Gastrocnemius medialis (tissue), 4 donors: ENCODE data around the gene OSTC. TPM values are rescaled to one million over a fixed set of nuclear protein-coding genes. Genes with fewer than 3 reads are reported as not detected.

Experiments
- ATAC-seq, 2 donors: fragments of 150-250 bp; one replicate each; pipeline ENCODE4 v1.9.1; 2016
- DNase-seq, 2 donors: peaks; one replicate each; pipeline ENCODE4 v3.0.0-alpha.2; 2019
- H3K27ac ChIP-seq, 4 donors: fragments of 200-600 bp; sonication (generic); 1 replicate in 1 of 4; 2 replicates in 3 of 4; pipeline ENCODE4 v1.5.1; 2016 to 2018; ENCODE audit warnings: mild to moderate bottlenecking in 2 of 4, moderate library complexity in 1 of 4
- H3K27me3 ChIP-seq, 3 donors: fragments of 200-600 bp; sonication (generic) in 2 of 3; 1 replicate in 1 of 3; 2 replicates in 2 of 3; pipeline versions ENCODE4 v1.5.1 to v1.6.0; 2016 to 2019; ENCODE audit warnings: mild to moderate bottlenecking in 1 of 3, moderate library complexity in 1 of 3
- H3K36me3 ChIP-seq, 2 donors: fragments of 200-600 bp; sonication (generic) in 1 of 2; one replicate each; pipeline ENCODE4 v1.5.1; 2017 to 2018
- H3K4me1 ChIP-seq, 2 donors: fragments of 200-600 bp; sonication (generic) in 1 of 2; one replicate each; pipeline ENCODE4 v1.5.1; 2016 to 2017; ENCODE audit warnings: mild to moderate bottlenecking in 2 of 2
- H3K4me3 ChIP-seq, 4 donors: fragments of 200-600 bp; sonication (generic) in 3 of 4; 1 replicate in 1 of 4; 2 replicates in 3 of 4; pipeline ENCODE4 v1.5.1; 2016 to 2019; ENCODE audit warnings: mild to moderate bottlenecking in 2 of 4
- H3K9me3 ChIP-seq, 3 donors: fragments of 200-600 bp; sonication (generic) in 2 of 3; 1 replicate in 1 of 3; 2 replicates in 2 of 3; pipeline ENCODE4 v1.5.1; 2016 to 2019
- POLR2A ChIP-seq, 2 donors: fragments of 450-650 bp; IDR thresholded peaks; one replicate each; pipeline ENCODE4 v1.6.1; 2017; ENCODE audit warnings: antibody characterized with exemption in 2 of 2, mild to moderate bottlenecking in 2 of 2, moderate library complexity in 2 of 2
- in situ Hi-C, 4 donors: fragments of 200-750 bp; cut with MboI; loops; one replicate each; pipeline versions ENCODE4 v1.15.0 to v1.8.0; 2017; ENCODE audit warnings: low sequenced_read_pairs in 4 of 4
- intact Hi-C: fragments of 100-400 bp; cut with DNase I; formaldehyde crosslinking; loops from one replicate; pipeline ENCODE4 v1.15.1; 2023; ENCODE audit warnings: low total_unique reads
- total RNA-seq, 4 donors: library from RNA; depleted of rRNA; stranded (reverse); fragments of >200 nt; gene quantifications; one replicate each; pipeline versions ENCODE4 v1.1.0 to v1.2.3, GENCODE V29; 2016
- TF ChIP-seq, protein P1 (sequence below), 5 experiments: fragments of 450-650 bp in 3 of 5; fragments of 200-600 bp in 2 of 5; sonication (generic) in 2 of 5; IDR thresholded peaks in 4 of 5; conservative IDR thresholded peaks in 1 of 5; 1 replicate in 4 of 5; 2 replicates in 1 of 5; pipeline ENCODE4 v1.5.1; 2016 to 2019; ENCODE audit warnings: antibody characterized with exemption in 5 of 5, mild to moderate bottlenecking in 3 of 5, moderate library complexity in 3 of 5

The OSTC gene
- total RNA-seq = 10 to 100 TPM; 15.5 to 25.0 (median 23.2) TPM

GRCh38 chr4:108650212-108651013 lies at the start of gene OSTC:
OSTC (plus strand) TSS chr4:108650599; CDS start chr4:108650656, 57 bp downstream.
- Histone ChIP-seq H3K4me1 (peaks cover 14 to 21% of the 10 kb centered on the region in 2 donors), H3K27me3 (no peaks in the 10 kb centered on the region), H3K36me3 (peaks cover 0 to under 1% of the 10 kb centered on the region in 2 donors), H3K27ac (peak within 1 kb of the TSS; percentile 87 to 90 (median 88)), H3K9me3 (no peaks in the 10 kb centered on the region), H3K4me3 (peak within 1 kb of the TSS; percentile 73 to 95 (median 90))
- in situ Hi-C loops = loop anchor here in 1 of 4 donors (25.0 kb wide), 1 partner anchor 887 kb away; no protein-coding TSS in a partner anchor
- DNase-seq (peak; percentile 87 to 91), ATAC-seq (peak; percentile 99)
- TF ChIP-seq, protein P1, sequence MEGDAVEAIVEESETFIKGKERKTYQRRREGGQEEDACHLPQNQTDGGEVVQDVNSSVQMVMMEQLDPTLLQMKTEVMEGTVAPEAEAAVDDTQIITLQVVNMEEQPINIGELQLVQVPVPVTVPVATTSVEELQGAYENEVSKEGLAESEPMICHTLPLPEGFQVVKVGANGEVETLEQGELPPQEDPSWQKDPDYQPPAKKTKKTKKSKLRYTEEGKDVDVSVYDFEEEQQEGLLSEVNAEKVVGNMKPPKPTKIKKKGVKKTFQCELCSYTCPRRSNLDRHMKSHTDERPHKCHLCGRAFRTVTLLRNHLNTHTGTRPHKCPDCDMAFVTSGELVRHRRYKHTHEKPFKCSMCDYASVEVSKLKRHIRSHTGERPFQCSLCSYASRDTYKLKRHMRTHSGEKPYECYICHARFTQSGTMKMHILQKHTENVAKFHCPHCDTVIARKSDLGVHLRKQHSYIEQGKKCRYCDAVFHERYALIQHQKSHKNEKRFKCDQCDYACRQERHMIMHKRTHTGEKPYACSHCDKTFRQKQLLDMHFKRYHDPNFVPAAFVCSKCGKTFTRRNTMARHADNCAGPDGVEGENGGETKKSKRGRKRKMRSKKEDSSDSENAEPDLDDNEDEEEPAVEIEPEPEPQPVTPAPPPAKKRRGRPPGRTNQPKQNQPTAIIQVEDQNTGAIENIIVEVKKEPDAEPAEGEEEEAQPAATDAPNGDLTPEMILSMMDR (IDR thresholded peaks at IDR 0.05 in 4 of 5, conservative IDR thresholded peaks at IDR 0.05 in 1 of 5) = peak in 1 of 5 experiments; percentile 20
- peak; percentile 15 to 61 for TF ChIP-seq POLR2A (IDR thresholded peaks at IDR 0.05)
- intact Hi-C loops = loop anchor here (1.0 kb wide), 1 partner anchor 30 kb away; the partner anchor contains the start of gene RPL34

DNA sequence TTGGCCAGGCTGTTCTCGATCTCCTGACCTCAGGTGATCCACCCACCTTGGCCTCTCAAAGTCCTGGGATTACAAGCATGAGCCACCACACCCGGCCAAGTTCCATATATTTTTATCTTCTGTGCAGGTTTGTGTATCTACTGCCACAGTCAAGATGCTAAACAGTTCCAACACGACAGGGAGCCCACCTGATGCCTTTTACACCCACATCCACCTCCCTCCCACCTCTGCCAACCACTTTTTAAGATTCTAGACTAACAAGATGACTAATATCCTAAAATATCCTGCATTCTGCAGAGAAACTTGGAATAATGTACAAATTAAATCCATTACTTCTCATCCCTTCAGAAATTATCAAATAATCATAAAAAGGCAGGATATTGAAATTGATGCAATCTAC lies 49.3 kb upstream of the OSTC start:
- no peaks in the 10 kb centered on the region for H3K27me3 ChIP-seq
- no peaks in the 10 kb centered on the region for H3K4me1 ChIP-seq
- H3K9me3 ChIP-seq = no peaks in the 10 kb centered on the region
- no peaks in the 10 kb centered on the region for H3K36me3 ChIP-seq
- H3K27ac ChIP-seq = no peak overlapping the region
- in situ Hi-C loops = loop anchor here in 1 of 4 donors (25.0 kb wide), 1 partner anchor 889 kb away; the partner anchor contains the start of gene PAPSS1
- no peak for DNase-seq
- ATAC-seq = no peak
- intact Hi-C loops = no loop called here
- H3K4me3 ChIP-seq = no peak overlapping the region
- TF ChIP-seq, protein P1 (IDR thresholded peaks at IDR 0.05 in 4 of 5, conservative IDR thresholded peaks at IDR 0.05 in 1 of 5) = no peak
- no peak for TF ChIP-seq POLR2A (IDR thresholded peaks at IDR 0.05)

- intact Hi-C loops = no loop called here
- no peaks in the 10 kb centered on the region for H3K4me1 ChIP-seq
Measured at GRCh38 chr4:108601532-108601931, 48.9 kb upstream of the OSTC start.

DNA sequence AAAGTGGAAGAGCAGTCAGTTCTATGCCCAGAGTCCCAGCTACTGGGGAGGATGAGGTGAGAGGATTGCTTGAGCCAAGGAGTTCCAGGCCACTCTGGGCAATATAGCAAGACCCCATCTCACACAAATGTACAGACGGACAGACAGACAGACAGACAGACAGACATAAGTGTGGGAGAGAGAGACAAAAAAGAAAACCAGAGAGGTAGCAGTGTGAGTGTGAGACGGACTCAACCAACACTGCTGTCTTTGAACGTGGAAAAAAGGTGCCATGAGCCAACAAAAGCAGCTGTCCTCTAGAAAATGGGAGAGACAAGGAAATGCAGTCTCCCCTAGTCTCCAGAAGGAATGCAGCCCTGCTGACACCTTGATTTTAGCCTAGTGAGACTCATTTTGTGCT lies 48.2 kb upstream of the OSTC start:
- Histone ChIP-seq H3K9me3 (no peaks in the 10 kb centered on the region), H3K36me3 (no peaks in the 10 kb centered on the region), H3K4me3 (no peak overlapping the region), H3K27me3 (no peaks in the 10 kb centered on the region), H3K27ac (no peak overlapping the region), H3K4me1 (no peaks in the 10 kb centered on the region)
- DNase-seq = no peak
- in situ Hi-C loops = loop anchor here in 1 of 4 donors (25.0 kb wide), 1 partner anchor 890 kb away; the partner anchor contains the start of gene PAPSS1
- no peak for ATAC-seq
- TF ChIP-seq POLR2A (IDR thresholded peaks at IDR 0.05) = no peak
- TF ChIP-seq, protein P1 (IDR thresholded peaks at IDR 0.05 in 4 of 5, conservative IDR thresholded peaks at IDR 0.05 in 1 of 5) = no peak
- intact Hi-C loops = no loop called here

More at GRCh38 chr4:108601532-108601931, 48.9 kb upstream of the OSTC start:
- no peaks in the 10 kb centered on the region for H3K27me3 ChIP-seq
- H3K9me3 ChIP-seq = no peaks in the 10 kb centered on the region
- no peak overlapping the region for H3K4me3 ChIP-seq
- TF ChIP-seq, protein P1 (IDR thresholded peaks at IDR 0.05 in 4 of 5, conservative IDR thresholded peaks at IDR 0.05 in 1 of 5) = no peak
- no peak for TF ChIP-seq POLR2A (IDR thresholded peaks at IDR 0.05)
- H3K36me3 ChIP-seq = no peaks in the 10 kb centered on the region
- H3K27ac ChIP-seq = no peak overlapping the region
- ATAC-seq (no peak), DNase-seq (no peak)
- in situ Hi-C loops = loop anchor here in 1 of 4 donors (25.0 kb wide), 1 partner anchor 889 kb away; the partner anchor contains the start of gene PAPSS1
